Neural cell (in vitro differentiated cells): ENCODE measurements around the gene AKAP5.

Source experiments
- EP300 ChIP-seq: fragments of 450-650 bp; conservative IDR thresholded peaks from 2 replicates; pipeline ENCODE4 v1.6.1; 2014; ENCODE audit warnings: antibody characterized with exemption, mild to moderate bottlenecking, moderate library complexity; ENCODE audit not compliant: poor library complexity, severe bottlenecking
- POLR2AphosphoS5 ChIP-seq: IDR thresholded peaks from 2 replicates; pipeline ENCODE4 v1.6.1; 2012
- TF ChIP-seq, protein P1 (sequence below): fragments of 450-650 bp; IDR thresholded peaks from 2 replicates; pipeline ENCODE4 v1.5.1; 2014; ENCODE audit warnings: antibody characterized with exemption, mild to moderate bottlenecking, moderate library complexity; ENCODE audit not compliant: poor library complexity, severe bottlenecking

DNA sequence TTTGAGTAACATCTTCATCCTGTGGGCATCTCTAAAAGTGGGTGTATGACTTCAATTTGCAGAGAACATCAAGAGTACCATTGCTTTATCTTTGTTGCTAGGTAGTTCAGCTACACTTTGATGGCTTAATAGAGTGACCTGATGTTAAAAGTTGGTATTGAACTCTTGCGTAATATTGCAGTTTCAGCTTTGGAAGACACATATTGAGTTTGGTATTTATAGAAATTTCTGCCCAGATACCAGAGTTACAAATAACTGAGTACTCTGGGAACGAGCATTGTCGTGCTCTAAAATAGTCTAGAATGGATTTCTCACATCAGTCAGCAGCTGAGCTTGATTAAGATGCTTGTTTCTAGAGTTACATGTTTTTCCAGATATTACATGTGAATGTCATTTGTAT is 24.8 kb upstream of the AKAP5 start:
- TF ChIP-seq, protein P1, sequence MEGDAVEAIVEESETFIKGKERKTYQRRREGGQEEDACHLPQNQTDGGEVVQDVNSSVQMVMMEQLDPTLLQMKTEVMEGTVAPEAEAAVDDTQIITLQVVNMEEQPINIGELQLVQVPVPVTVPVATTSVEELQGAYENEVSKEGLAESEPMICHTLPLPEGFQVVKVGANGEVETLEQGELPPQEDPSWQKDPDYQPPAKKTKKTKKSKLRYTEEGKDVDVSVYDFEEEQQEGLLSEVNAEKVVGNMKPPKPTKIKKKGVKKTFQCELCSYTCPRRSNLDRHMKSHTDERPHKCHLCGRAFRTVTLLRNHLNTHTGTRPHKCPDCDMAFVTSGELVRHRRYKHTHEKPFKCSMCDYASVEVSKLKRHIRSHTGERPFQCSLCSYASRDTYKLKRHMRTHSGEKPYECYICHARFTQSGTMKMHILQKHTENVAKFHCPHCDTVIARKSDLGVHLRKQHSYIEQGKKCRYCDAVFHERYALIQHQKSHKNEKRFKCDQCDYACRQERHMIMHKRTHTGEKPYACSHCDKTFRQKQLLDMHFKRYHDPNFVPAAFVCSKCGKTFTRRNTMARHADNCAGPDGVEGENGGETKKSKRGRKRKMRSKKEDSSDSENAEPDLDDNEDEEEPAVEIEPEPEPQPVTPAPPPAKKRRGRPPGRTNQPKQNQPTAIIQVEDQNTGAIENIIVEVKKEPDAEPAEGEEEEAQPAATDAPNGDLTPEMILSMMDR, result no peak
- no peak for TF ChIP-seq POLR2AphosphoS5
- no peak for TF ChIP-seq EP300
